Measurements from ENCODE around the gene FAM200C.

GRCh38 chr5:160436017-160436416, 36.2 kb upstream of the FAM200C start:
- TF ChIP-seq, protein P1, sequence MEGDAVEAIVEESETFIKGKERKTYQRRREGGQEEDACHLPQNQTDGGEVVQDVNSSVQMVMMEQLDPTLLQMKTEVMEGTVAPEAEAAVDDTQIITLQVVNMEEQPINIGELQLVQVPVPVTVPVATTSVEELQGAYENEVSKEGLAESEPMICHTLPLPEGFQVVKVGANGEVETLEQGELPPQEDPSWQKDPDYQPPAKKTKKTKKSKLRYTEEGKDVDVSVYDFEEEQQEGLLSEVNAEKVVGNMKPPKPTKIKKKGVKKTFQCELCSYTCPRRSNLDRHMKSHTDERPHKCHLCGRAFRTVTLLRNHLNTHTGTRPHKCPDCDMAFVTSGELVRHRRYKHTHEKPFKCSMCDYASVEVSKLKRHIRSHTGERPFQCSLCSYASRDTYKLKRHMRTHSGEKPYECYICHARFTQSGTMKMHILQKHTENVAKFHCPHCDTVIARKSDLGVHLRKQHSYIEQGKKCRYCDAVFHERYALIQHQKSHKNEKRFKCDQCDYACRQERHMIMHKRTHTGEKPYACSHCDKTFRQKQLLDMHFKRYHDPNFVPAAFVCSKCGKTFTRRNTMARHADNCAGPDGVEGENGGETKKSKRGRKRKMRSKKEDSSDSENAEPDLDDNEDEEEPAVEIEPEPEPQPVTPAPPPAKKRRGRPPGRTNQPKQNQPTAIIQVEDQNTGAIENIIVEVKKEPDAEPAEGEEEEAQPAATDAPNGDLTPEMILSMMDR (conservative IDR thresholded peaks at IDR 0.05) = no peak
- TF ChIP-seq EZH2 (IDR thresholded peaks at IDR 0.05; ENCODE audit: low read depth) = no peak

Measured in PC-9 (cell line).